HEK293 (cell line): Measurements from ENCODE around the gene FAM83D.

Source experiments
- KLF17 ChIP-seq: fragments of 450-650 bp; formaldehyde crosslinking; IDR thresholded peaks from 2 replicates; pipeline ENCODE4 v1.5.1; 2016; ENCODE audit warnings: missing biosample characterization, missing genetic modification characterization
- TCF7L2 ChIP-seq: IDR thresholded peaks from 2 replicates; pipeline ENCODE4 v1.6.1; 2011; ENCODE audit warnings: low read depth, mild to moderate bottlenecking, inconsistent platforms, low read length, moderate library complexity, borderline replicate concordance
- TRIM28 ChIP-seq: IDR thresholded peaks from 2 replicates; pipeline ENCODE4 v1.6.1; 2011; ENCODE audit warnings: low read length, control low read depth, borderline replicate concordance
- ZNF76 ChIP-seq: fragments of 450-650 bp; formaldehyde crosslinking; IDR thresholded peaks from 2 replicates; pipeline ENCODE4; 2016; ENCODE audit warnings: low read depth, missing biosample characterization, missing genetic modification characterization, borderline replicate concordance
- TF ChIP-seq, protein P1 (sequence below): fragments of 450-650 bp; formaldehyde crosslinking; IDR thresholded peaks from 2 replicates; pipeline ENCODE4 v1.5.1; 2016; ENCODE audit warnings: missing biosample characterization, missing genetic modification characterization
- TF ChIP-seq, protein P2 (sequence below): fragments of 450-650 bp; formaldehyde crosslinking; IDR thresholded peaks from 2 replicates; pipeline ENCODE4 v1.5.1; 2016; ENCODE audit warnings: missing biosample characterization, missing genetic modification characterization
- TF ChIP-seq, protein P3 (sequence below): fragments of 450-650 bp; formaldehyde crosslinking; IDR thresholded peaks from 2 replicates; pipeline ENCODE4 v1.5.1; 2016; ENCODE audit warnings: missing biosample characterization, missing genetic modification characterization
- TF ChIP-seq, protein P4 (sequence below): fragments of 450-650 bp; formaldehyde crosslinking; IDR thresholded peaks from 2 replicates; pipeline ENCODE4 v1.5.1; 2016; ENCODE audit warnings: missing biosample characterization, missing genetic modification characterization

- TF ChIP-seq ZNF76 (tag by site-specific recombination): no peak
- TF ChIP-seq, protein P1, sequence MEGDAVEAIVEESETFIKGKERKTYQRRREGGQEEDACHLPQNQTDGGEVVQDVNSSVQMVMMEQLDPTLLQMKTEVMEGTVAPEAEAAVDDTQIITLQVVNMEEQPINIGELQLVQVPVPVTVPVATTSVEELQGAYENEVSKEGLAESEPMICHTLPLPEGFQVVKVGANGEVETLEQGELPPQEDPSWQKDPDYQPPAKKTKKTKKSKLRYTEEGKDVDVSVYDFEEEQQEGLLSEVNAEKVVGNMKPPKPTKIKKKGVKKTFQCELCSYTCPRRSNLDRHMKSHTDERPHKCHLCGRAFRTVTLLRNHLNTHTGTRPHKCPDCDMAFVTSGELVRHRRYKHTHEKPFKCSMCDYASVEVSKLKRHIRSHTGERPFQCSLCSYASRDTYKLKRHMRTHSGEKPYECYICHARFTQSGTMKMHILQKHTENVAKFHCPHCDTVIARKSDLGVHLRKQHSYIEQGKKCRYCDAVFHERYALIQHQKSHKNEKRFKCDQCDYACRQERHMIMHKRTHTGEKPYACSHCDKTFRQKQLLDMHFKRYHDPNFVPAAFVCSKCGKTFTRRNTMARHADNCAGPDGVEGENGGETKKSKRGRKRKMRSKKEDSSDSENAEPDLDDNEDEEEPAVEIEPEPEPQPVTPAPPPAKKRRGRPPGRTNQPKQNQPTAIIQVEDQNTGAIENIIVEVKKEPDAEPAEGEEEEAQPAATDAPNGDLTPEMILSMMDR (tag by site-specific recombination): no peak
- TF ChIP-seq TRIM28: no peak
- TF ChIP-seq, protein P2, sequence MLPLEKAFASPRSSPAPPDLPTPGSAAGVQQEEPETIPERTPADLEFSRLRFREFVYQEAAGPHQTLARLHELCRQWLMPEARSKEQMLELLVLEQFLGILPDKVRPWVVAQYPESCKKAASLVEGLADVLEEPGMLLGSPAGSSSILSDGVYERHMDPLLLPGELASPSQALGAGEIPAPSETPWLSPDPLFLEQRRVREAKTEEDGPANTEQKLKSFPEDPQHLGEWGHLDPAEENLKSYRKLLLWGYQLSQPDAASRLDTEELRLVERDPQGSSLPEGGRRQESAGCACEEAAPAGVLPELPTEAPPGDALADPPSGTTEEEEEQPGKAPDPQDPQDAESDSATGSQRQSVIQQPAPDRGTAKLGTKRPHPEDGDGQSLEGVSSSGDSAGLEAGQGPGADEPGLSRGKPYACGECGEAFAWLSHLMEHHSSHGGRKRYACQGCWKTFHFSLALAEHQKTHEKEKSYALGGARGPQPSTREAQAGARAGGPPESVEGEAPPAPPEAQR: no peak
- TF ChIP-seq, protein P3, sequence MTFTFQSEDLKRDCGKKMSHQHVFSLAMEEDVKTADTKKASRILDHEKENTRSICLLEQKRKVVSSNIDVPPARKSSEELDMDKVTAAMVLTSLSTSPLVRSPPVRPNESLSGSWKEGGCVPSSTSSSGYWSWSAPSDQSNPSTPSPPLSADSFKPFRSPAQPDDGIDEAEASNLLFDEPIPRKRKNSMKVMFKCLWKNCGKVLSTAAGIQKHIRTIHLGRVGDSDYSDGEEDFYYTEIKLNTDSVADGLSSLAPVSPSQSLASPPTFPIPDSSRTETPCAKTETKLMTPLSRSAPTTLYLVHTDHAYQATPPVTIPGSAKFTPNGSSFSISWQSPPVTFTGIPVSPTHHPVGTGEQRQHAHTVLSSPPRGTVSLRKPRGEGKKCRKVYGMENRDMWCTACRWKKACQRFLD (tag by site-specific recombination): no peak
- no peak for TF ChIP-seq KLF17 (tag by site-specific recombination)
- TF ChIP-seq TCF7L2: no peak
- TF ChIP-seq, protein P4, sequence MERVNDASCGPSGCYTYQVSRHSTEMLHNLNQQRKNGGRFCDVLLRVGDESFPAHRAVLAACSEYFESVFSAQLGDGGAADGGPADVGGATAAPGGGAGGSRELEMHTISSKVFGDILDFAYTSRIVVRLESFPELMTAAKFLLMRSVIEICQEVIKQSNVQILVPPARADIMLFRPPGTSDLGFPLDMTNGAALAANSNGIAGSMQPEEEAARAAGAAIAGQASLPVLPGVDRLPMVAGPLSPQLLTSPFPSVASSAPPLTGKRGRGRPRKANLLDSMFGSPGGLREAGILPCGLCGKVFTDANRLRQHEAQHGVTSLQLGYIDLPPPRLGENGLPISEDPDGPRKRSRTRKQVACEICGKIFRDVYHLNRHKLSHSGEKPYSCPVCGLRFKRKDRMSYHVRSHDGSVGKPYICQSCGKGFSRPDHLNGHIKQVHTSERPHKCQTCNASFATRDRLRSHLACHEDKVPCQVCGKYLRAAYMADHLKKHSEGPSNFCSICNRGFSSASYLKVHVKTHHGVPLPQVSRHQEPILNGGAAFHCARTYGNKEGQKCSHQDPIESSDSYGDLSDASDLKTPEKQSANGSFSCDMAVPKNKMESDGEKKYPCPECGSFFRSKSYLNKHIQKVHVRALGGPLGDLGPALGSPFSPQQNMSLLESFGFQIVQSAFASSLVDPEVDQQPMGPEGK: no peak
Measured at GRCh38 chr20:38941726-38942389, 15.6 kb downstream of the FAM83D start.
